ENCODE measurements around the gene ARHGAP26.

The ARHGAP26 gene

DNA sequence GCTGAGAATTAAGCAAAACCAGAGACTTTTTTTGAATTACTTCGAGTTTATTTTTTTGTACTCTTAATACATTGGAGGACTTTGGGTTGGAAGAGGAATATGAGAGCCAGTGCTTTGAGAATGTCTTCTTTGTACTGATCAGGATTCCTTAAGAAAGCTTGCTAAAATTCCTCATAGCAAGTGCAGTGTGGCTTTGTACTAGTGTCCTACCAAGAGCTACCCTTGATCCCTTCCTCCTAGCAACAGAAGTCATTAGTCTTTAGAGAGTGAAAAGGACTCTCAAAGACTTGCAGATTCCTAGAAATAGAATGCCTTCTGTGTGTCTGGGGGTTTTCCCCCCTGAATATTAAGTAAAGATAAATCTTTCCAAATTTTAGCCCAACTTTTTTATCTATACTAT, 276.1 kb downstream of the ARHGAP26 start:
- H3K4me3 ChIP-seq (replicated peaks; ENCODE audit: low read depth, low read length) = no peak overlapping the region
- no peak for DNase-seq (ENCODE audit: low read depth)
- TF ChIP-seq, protein P1, sequence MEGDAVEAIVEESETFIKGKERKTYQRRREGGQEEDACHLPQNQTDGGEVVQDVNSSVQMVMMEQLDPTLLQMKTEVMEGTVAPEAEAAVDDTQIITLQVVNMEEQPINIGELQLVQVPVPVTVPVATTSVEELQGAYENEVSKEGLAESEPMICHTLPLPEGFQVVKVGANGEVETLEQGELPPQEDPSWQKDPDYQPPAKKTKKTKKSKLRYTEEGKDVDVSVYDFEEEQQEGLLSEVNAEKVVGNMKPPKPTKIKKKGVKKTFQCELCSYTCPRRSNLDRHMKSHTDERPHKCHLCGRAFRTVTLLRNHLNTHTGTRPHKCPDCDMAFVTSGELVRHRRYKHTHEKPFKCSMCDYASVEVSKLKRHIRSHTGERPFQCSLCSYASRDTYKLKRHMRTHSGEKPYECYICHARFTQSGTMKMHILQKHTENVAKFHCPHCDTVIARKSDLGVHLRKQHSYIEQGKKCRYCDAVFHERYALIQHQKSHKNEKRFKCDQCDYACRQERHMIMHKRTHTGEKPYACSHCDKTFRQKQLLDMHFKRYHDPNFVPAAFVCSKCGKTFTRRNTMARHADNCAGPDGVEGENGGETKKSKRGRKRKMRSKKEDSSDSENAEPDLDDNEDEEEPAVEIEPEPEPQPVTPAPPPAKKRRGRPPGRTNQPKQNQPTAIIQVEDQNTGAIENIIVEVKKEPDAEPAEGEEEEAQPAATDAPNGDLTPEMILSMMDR (IDR thresholded peaks at IDR 0.05; ENCODE audit: low read length, missing control alignments) = no peak

DNA sequence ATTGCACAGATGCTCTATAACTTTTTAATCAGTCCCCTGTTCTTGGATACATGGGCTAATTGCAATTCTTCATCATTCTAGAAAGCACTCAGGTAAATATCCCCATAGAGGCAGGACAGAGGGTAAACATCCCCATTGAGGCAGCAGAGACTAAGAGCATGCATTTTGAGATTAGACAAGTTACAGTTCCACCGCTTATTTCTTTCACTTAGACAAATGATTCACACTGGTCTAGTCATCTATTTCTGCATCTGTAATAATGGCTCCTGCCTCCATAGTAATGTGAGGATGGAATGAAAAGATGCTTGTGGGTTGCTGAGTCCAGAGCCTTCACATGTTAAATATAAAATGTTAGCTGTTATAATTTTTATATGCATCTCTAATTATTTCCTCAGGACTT, 276.9 kb downstream of the ARHGAP26 start:
- H3K4me3 ChIP-seq (replicated peaks; ENCODE audit: low read depth, low read length) = no peak overlapping the region
- no peak for DNase-seq (ENCODE audit: low read depth)
- TF ChIP-seq, protein P1 (IDR thresholded peaks at IDR 0.05; ENCODE audit: low read length, missing control alignments) = no peak

DNA sequence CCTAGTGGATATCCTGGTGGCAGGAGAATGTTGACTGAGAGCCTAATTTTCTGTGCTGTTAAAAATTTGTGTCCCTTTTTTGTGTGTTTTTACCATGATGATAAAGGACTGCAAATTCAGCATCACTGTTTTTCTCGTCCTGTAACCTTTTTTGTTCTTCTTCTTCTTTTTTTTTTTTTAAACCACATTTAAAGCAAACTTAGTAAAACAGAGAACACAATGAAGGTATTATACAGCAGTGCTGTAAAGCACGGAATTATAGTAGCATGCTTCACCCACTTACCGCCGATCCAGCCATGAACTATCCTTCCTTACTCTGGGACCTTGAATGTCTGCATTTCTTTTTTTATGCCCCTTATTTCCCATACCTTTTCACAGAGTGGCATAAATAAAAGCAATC, 280.0 kb downstream of the ARHGAP26 start:
- DNase-seq (ENCODE audit: low read depth) = no peak
- TF ChIP-seq, protein P1 (IDR thresholded peaks at IDR 0.05; ENCODE audit: low read length, missing control alignments) = no peak
- H3K4me3 ChIP-seq (replicated peaks; ENCODE audit: low read depth, low read length) = no peak overlapping the region

DNA sequence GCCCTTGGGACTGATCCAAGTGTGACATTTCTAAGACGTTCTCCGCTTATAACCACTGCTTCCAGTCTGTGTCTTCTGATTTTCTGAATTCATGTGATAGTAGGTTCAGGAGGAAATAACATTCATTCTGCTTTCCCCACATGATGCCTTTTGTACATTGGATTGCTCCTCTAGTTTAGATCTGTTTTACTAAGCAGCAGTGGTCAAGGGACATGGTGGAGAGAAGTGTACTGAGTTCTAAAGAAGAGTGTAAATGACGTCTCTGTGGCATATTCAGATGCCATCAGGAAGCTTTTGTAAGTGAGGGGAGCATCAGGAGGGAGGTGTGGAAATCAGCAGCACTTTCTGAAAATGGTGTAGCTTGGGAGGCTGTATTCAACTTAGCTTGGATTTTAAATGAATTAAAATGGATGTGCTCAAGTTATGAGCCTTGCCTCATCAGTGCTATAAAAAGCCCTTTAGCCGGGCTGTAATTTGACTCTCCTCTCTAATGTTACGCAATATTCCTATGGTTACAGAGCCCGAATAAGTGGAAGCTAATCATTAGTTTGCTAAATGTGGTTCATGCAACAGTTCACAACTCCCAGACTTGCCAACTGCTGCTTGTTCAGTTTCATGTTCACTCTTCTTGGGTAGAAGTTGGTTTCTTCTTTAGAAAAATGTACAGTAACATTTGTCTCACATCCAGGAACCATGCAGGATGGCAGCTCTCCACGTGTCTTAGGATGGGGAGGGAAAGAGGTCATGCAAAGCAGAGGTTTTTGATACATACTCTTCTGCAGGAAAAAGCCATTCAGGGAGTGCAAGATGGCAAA, 281.3 kb downstream of the ARHGAP26 start:
- TF ChIP-seq, protein P1 (IDR thresholded peaks at IDR 0.05; ENCODE audit: low read length, missing control alignments) = no peak
- no peak overlapping the region for H3K4me3 ChIP-seq (replicated peaks; ENCODE audit: low read depth, low read length)
- DNase-seq (ENCODE audit: low read depth) = peak; percentile 91

DNA sequence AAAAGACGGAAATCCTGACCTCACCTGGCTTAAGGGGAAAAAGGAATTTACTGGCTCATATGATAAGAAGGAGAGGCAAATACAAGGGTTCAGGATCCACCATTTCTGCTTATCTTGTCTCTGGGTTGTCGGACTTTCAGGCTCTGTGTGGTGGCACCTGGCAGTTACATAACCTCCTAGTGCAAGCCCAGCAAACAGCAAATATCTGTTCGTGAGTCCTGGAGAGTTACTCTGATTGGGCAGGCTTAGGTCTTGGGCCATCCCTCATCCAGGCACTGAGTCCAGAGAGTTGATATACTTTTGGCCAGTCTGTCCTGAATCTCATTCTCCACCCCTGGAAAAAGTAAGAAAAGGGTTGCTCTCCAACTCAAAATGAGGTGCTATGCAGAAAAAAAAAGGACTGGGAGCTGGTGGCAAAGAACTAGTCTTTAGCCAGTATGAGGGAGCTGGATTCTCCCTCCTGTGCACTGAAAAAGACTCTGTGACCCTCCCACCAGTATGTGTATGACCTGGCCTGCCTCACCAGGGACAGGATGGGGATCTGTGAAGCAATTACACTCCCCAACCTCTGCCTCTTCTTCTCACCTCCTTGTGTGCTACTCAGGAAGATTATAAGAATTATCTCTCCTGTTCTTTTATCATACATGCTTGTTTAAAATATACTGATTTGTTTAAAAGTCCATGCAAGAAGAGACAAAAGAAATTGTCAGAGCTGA, 282.9 kb downstream of the ARHGAP26 start:
- no peak overlapping the region for H3K4me3 ChIP-seq (replicated peaks; ENCODE audit: low read depth, low read length)
- TF ChIP-seq, protein P1 (IDR thresholded peaks at IDR 0.05; ENCODE audit: low read length, missing control alignments) = no peak
- DNase-seq (ENCODE audit: low read depth) = no peak

DNA sequence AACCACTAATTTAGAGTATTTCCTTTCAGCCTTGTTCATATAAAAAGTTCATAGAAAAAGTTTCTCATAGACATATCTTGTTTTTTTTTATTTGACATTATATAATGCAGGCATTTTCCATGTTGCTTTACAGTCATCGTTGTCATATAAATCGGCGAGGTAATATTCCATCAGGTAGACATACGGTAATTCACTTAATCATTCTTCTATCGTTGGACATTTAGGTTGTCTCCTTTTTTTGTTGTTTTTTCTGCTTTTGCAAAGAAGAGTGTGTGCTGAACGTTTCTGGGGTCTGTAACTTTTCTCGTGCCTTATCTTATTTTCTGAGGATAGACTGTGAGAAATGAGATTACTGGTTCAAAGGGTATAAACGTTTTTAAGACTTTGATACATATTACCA, 283.6 kb downstream of the ARHGAP26 start:
- TF ChIP-seq, protein P1 (IDR thresholded peaks at IDR 0.05; ENCODE audit: low read length, missing control alignments) = no peak
- H3K4me3 ChIP-seq (replicated peaks; ENCODE audit: low read depth, low read length) = no peak overlapping the region
- DNase-seq (ENCODE audit: low read depth) = no peak

All from fibroblast of pulmonary artery (primary cell).